ENCODE data around the gene EYS. TPM values are rescaled to one million over a fixed set of nuclear protein-coding genes. Genes with fewer than 3 reads are reported as not detected.
"Not testable (repeated sequence)": the region's sequence is repeated elsewhere in the genome, so short reads cannot be mapped to it uniquely, and the experiment has no call there.

The EYS gene
- polyA plus RNA-seq, 1 of the 3 experiments (the other 2 are of a cell fraction), result 0.05 TPM

DNA sequence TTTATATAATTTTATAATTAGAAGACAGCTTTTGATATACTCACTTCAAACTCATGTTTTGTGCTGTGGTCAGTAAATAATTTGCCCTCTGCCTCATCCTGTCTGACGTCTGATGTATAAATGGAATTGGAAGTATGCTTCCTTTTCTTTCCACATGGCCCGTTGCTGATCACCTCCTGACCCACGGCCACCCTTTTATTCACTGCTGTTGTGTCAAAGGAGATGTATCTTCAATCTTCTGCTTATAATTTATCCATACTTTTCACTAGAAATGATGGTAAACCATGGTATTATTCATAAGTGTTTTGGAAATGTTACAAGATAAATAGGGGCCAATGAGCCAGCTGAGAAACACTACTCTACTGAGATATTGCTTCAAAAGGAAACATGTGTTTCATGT, 1229.6 kb downstream of the EYS start:
- 38% methylated on average over 3 of the region's 3 CpGs for WGBS (ENCODE audit: low lambda C conversion rate)
- TF ChIP-seq CHD2 (IDR thresholded peaks at IDR 0.05; ENCODE audit: low read length, partially characterized antibody) (no peak), RFX5 (IDR thresholded peaks at IDR 0.05; ENCODE audit: low read length) (no peak), RXRA (IDR thresholded peaks at IDR 0.05; ENCODE audit: borderline replicate concordance, low read depth) (no peak), GABPA (IDR thresholded peaks at IDR 0.05; ENCODE audit: low read depth) (no peak), USF2 (IDR thresholded peaks at IDR 0.05; ENCODE audit: borderline replicate concordance, low read depth, low read length) (no peak), TEAD4 (IDR thresholded peaks at IDR 0.05; ENCODE audit: borderline replicate concordance, insufficient read depth) (no peak), RAD21 (IDR thresholded peaks at IDR 0.05; ENCODE audit: low read length) (no peak)
- TF ChIP-seq, protein P1, sequence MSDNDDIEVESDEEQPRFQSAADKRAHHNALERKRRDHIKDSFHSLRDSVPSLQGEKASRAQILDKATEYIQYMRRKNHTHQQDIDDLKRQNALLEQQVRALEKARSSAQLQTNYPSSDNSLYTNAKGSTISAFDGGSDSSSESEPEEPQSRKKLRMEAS (IDR thresholded peaks at IDR 0.05; ENCODE audit: low read depth), result no peak
- Histone ChIP-seq H3K36me3 (replicated peaks in 1 of 2; ENCODE audit: control insufficient read depth in 1 of 2, insufficient read depth in 2 of 2, low read length in 1 of 2) (no peaks in the 10 kb centered on the region), H3K79me2 (ENCODE audit: insufficient read depth) (no peaks in the 10 kb centered on the region), H3F3A (replicated peaks; ENCODE audit: insufficient read depth) (no peaks in the 10 kb centered on the region), H3K9ac (no peak overlapping the region), H2AFZ (ENCODE audit: low read depth) (no peak overlapping the region; the same call in 1 of the 2 replicates), H3K27ac (ENCODE audit: low read depth in 2 of 2, low read length in 1 of 2) (no peak overlapping the region), H3K4me2 (no peak overlapping the region), H3K4me3 (ENCODE audit: low read depth in 2 of 2, low read length in 1 of 2) (no peak overlapping the region), H4K20me1 (ENCODE audit: insufficient read depth) (no peaks in the 10 kb centered on the region), H3K4me1 (ENCODE audit: control insufficient read depth in 1 of 2, insufficient read depth in 2 of 2, low read depth in 1 of 2, low read length in 1 of 2) (no peaks in the 10 kb centered on the region), H3K9me2 (no peaks in the 10 kb centered on the region), H3K27me3 (ENCODE audit: insufficient read depth) (no peaks in the 10 kb centered on the region), H3K9me3 (no peaks in the 10 kb centered on the region; the same call in 1 of the 2 replicates)
- no peak for DNase-seq
- ChIA-PET CTCF (interaction anchor here (1.8 kb wide), 1 partner anchor 27 kb away, joined by 4 read pairs; no protein-coding TSS in a partner anchor), POLR2A (no interaction called here)

GRCh38 chr6:64476935-64477334, 1230.1 kb downstream of the EYS start:
- H3K27ac ChIP-seq (ENCODE audit: low read depth in 2 of 2, low read length in 1 of 2), result no peak overlapping the region
- no peak overlapping the region for H3K4me3 ChIP-seq (ENCODE audit: low read depth in 2 of 2, low read length in 1 of 2)
- DNase-seq, result no peak
- H3K4me1 ChIP-seq (ENCODE audit: control insufficient read depth in 1 of 2, insufficient read depth in 2 of 2, low read depth in 1 of 2, low read length in 1 of 2), result no peaks in the 10 kb centered on the region
- H3K36me3 ChIP-seq (replicated peaks in 1 of 2; ENCODE audit: control insufficient read depth in 1 of 2, insufficient read depth in 2 of 2, low read length in 1 of 2), result no peaks in the 10 kb centered on the region
- no peak overlapping the region for H3K9ac ChIP-seq
- WGBS (ENCODE audit: low lambda C conversion rate), result 30% methylated on average over 2 of the region's 2 CpGs
- H3K27me3 ChIP-seq (ENCODE audit: insufficient read depth), result no peaks in the 10 kb centered on the region
- no peak overlapping the region for H3K4me2 ChIP-seq
- H3K79me2 ChIP-seq (ENCODE audit: insufficient read depth), result no peaks in the 10 kb centered on the region
- H3K9me2 ChIP-seq, result no peaks in the 10 kb centered on the region
- H3K9me3 ChIP-seq, result no peaks in the 10 kb centered on the region; the same call in 1 of the 2 replicates
- no peak for TF ChIP-seq SIN3A (IDR thresholded peaks at IDR 0.05; ENCODE audit: borderline replicate concordance, low read depth, low read length)
- TF ChIP-seq RCOR1 (IDR thresholded peaks at IDR 0.05; ENCODE audit: low read length), result no peak
- TF ChIP-seq ELF1 (IDR thresholded peaks at IDR 0.05), result no peak
- TF ChIP-seq TAF1 (IDR thresholded peaks at IDR 0.05; ENCODE audit: borderline replicate concordance, low read depth, low read length), result no peak
- no peak for TF ChIP-seq TEAD4 (IDR thresholded peaks at IDR 0.05; ENCODE audit: borderline replicate concordance, insufficient read depth)
- ChIA-PET CTCF (interaction anchor here (1.8 kb wide), 1 partner anchor 28 kb away, joined by 4 read pairs; no protein-coding TSS in a partner anchor), POLR2A (no interaction called here)
- H2AFZ ChIP-seq (ENCODE audit: low read depth), result no peak overlapping the region
- no peaks in the 10 kb centered on the region for H4K20me1 ChIP-seq (ENCODE audit: insufficient read depth)
- no peaks in the 10 kb centered on the region for H3F3A ChIP-seq (replicated peaks; ENCODE audit: insufficient read depth)

GRCh38 chr6:64469405-64469804, 1237.6 kb downstream of the EYS start:
- WGBS (ENCODE audit: low lambda C conversion rate), result 86% methylated on average over 12 of the region's 12 CpGs
- CTCF ChIA-PET, result not testable (repeated sequence)

More at GRCh38 chr6:64469405-64469804, 1237.6 kb downstream of the EYS start:
- H3K4me1 ChIP-seq (ENCODE audit: control insufficient read depth in 1 of 2, insufficient read depth in 2 of 2, low read depth in 1 of 2, low read length in 1 of 2); H4K20me1 ChIP-seq (ENCODE audit: insufficient read depth); DNase-seq; H3K36me3 ChIP-seq (replicated peaks in 1 of 2; ENCODE audit: control insufficient read depth in 1 of 2, insufficient read depth in 2 of 2, low read length in 1 of 2); H3K27me3 ChIP-seq (ENCODE audit: insufficient read depth); H3K27ac ChIP-seq (ENCODE audit: low read depth in 2 of 2, low read length in 1 of 2); H3K4me2 ChIP-seq; H2AFZ ChIP-seq (ENCODE audit: low read depth); POLR2A ChIA-PET; H3K9me3 ChIP-seq; H3K9me2 ChIP-seq; H3F3A ChIP-seq (replicated peaks; ENCODE audit: insufficient read depth); H3K9ac ChIP-seq; H3K4me3 ChIP-seq (ENCODE audit: low read depth in 2 of 2, low read length in 1 of 2); H3K79me2 ChIP-seq (ENCODE audit: insufficient read depth): not testable (repeated sequence)
- TF ChIP-seq, protein P2, sequence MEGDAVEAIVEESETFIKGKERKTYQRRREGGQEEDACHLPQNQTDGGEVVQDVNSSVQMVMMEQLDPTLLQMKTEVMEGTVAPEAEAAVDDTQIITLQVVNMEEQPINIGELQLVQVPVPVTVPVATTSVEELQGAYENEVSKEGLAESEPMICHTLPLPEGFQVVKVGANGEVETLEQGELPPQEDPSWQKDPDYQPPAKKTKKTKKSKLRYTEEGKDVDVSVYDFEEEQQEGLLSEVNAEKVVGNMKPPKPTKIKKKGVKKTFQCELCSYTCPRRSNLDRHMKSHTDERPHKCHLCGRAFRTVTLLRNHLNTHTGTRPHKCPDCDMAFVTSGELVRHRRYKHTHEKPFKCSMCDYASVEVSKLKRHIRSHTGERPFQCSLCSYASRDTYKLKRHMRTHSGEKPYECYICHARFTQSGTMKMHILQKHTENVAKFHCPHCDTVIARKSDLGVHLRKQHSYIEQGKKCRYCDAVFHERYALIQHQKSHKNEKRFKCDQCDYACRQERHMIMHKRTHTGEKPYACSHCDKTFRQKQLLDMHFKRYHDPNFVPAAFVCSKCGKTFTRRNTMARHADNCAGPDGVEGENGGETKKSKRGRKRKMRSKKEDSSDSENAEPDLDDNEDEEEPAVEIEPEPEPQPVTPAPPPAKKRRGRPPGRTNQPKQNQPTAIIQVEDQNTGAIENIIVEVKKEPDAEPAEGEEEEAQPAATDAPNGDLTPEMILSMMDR (IDR thresholded peaks at IDR 0.05), result peak; percentile 51

Measured in SK-N-SH (cell line).